GM12878 (cell line): Measurements from ENCODE around the gene UTP14C. TPM values are rescaled to one million over a fixed set of nuclear protein-coding genes. Genes with fewer than 3 reads are reported as not detected.

Experiments
- ATAC-seq: fragments of 200-7000 bp; cut with Tn5 transposase; 3 replicates; pipeline ENCODE4 v1.9.1; 2020; ENCODE audit warnings: mild to moderate bottlenecking, moderate library complexity
- Bru-seq: library from RNA; stranded (reverse); fragments of 400-500 nt; gene quantifications from one replicate; lab custom pipeline; 2021; lab: Mats Ljungman, UMichigan
- BruChase-seq, 2 experiments: library from RNA; stranded (reverse); fragments of 400-500 nt; gene quantifications; one replicate each; lab custom pipeline; 2021; lab: Mats Ljungman, UMichigan
- BruUV-seq: library from RNA; stranded (reverse); fragments of 400-500 nt; replicated peaks from 2 replicates; lab custom pipeline; 2021; lab: Mats Ljungman, UMichigan
- CTCF ChIA-PET: fragments of 300-600 bp; sonication (Branson Sonifier 250); formaldehyde crosslinking; extraction: SDS; loops from one replicate; lab custom pipeline; 2021; ENCODE audit warnings: inconsistent platforms; lab: Yijun Ruan, JAX
- POLR2A ChIA-PET: fragments of 350-600 bp; formaldehyde crosslinking; extraction: SDS; loops from one replicate; lab custom pipeline; 2021; ENCODE audit warnings: inconsistent platforms; lab: Charles Lee
- RAD21 ChIA-PET: fragments of 300-600 bp; sonication (Branson Sonifier 250); formaldehyde crosslinking; loops from one replicate; lab custom pipeline; 2023; ENCODE audit warnings: antibody characterized with exemption; ENCODE audit not compliant: unreplicated experiment; lab: Charles Lee
- SMC1A ChIA-PET: fragments of 300-600 bp; sonication (Branson Sonifier 250); formaldehyde crosslinking; loops from one replicate; lab custom pipeline; 2023; ENCODE audit not compliant: unreplicated experiment, uncharacterized antibody; lab: Charles Lee
- DNase-seq: peaks from one replicate; pipeline ENCODE4 v3.0.0-alpha.2; 2011; ENCODE audit warnings: low read depth, low spot score
- FAIRE-seq: peaks from 3 replicates; lab custom pipeline; 2011; peaks lifted over from hg19 to GRCh38; lab: Jason Lieb, UNC
- H2AFZ ChIP-seq: 2 replicates; pipeline ENCODE4 v1.6.0; 2011; ENCODE audit warnings: low read depth, low read length, control low read depth; ENCODE audit not compliant: control insufficient read depth
- H3K27ac ChIP-seq: 2 replicates; pipeline ENCODE4 v1.5.1; 2011; ENCODE audit warnings: control low read depth; ENCODE audit not compliant: control insufficient read depth, insufficient read depth
- H3K27me3 ChIP-seq, 2 experiments: replicated peaks in 1 of 2; 2 replicates each; pipeline versions ENCODE4 v1.6.0 to v1.6.1; 2011; ENCODE audit warnings: low read length in 1 of 2; ENCODE audit not compliant: control insufficient read depth in 2 of 2, insufficient read depth in 2 of 2
- H3K36me3 ChIP-seq, 2 experiments: 2 replicates each; pipeline ENCODE4 v1.5.1; 2011; ENCODE audit warnings: low read length in 1 of 2; ENCODE audit not compliant: control insufficient read depth in 2 of 2, insufficient read depth in 2 of 2
- H3K4me1 ChIP-seq: 2 replicates; pipeline ENCODE4 v1.6.1; 2011; ENCODE audit warnings: mild to moderate bottlenecking, low read length, moderate library complexity, mixed read lengths; ENCODE audit not compliant: control insufficient read depth, insufficient read depth
- H3K4me2 ChIP-seq: 2 replicates; pipeline ENCODE4 v1.6.0; 2011; ENCODE audit warnings: control low read depth; ENCODE audit not compliant: control insufficient read depth, insufficient read depth
- H3K4me3 ChIP-seq: fragments of 200-600 bp; sonication (generic); 2 replicates; pipeline ENCODE4 v1.5.1; 2016
- H3K79me2 ChIP-seq: 2 replicates; pipeline ENCODE4 v1.6.0; 2011; ENCODE audit warnings: low read length; ENCODE audit not compliant: control insufficient read depth, insufficient read depth
- H3K9ac ChIP-seq: 2 replicates; pipeline ENCODE4 v1.8.0; 2011; ENCODE audit warnings: low read length, control low read depth, mixed read lengths; ENCODE audit not compliant: control insufficient read depth, insufficient read depth
- H3K9me3 ChIP-seq: replicated peaks from 3 replicates; pipeline ENCODE4 v1.5.1; 2011; ENCODE audit warnings: mild to moderate bottlenecking, low read length; ENCODE audit not compliant: control insufficient read depth, insufficient read depth
- H4K20me1 ChIP-seq: 2 replicates; pipeline ENCODE4 v1.6.0; 2011; ENCODE audit not compliant: control insufficient read depth, insufficient read depth
- ATF7 ChIP-seq: fragments of 450-650 bp; IDR thresholded peaks from 2 replicates; pipeline ENCODE4 v1.6.1; 2016; ENCODE audit warnings: low read depth, mild to moderate bottlenecking
- BACH1 ChIP-seq: fragments of 450-650 bp; IDR thresholded peaks from 2 replicates; pipeline ENCODE4 v1.6.1; 2017; ENCODE audit warnings: mild to moderate bottlenecking, borderline replicate concordance
- BCL11A ChIP-seq: IDR thresholded peaks from 2 replicates; pipeline ENCODE4 v1.6.1; 2011; ENCODE audit warnings: low read depth, low read length
- CBX5 ChIP-seq: sonication (generic); IDR thresholded peaks from 2 replicates; pipeline ENCODE4 v1.6.1; 2016; ENCODE audit warnings: low read depth, moderate library complexity, mild to moderate bottlenecking, inconsistent platforms
- MAX ChIP-seq: IDR thresholded peaks from 2 replicates; pipeline ENCODE4 v1.6.1; 2012; ENCODE audit warnings: low read depth, low read length, improper control_type of control experiment
- NFXL1 ChIP-seq: fragments of 450-650 bp; IDR thresholded peaks from 2 replicates; pipeline ENCODE4 v1.6.1; 2017; ENCODE audit warnings: antibody characterized with exemption, mild to moderate bottlenecking, borderline replicate concordance
- POU2F2 ChIP-seq: IDR thresholded peaks from 3 replicates; pipeline ENCODE4 v1.6.1; 2011; ENCODE audit warnings: low read depth, mild to moderate bottlenecking, low read length, borderline replicate concordance
- RBBP5 ChIP-seq: fragments of 200-600 bp; sonication (generic); conservative IDR thresholded peaks from 2 replicates; pipeline ENCODE4 v1.6.1; 2016
- SMAD5 ChIP-seq: IDR thresholded peaks from 2 replicates; pipeline ENCODE4 v1.6.1; 2016; ENCODE audit warnings: antibody characterized with exemption, low read depth
- SP1 ChIP-seq: IDR thresholded peaks from one replicate; pipeline ENCODE4 v1.6.1; 2011; ENCODE audit warnings: low read depth, low read length
- SREBF1 ChIP-seq: IDR thresholded peaks from 2 replicates; pipeline ENCODE4 v1.6.1; 2012; ENCODE audit warnings: mild to moderate bottlenecking, low read length
- TAF1 ChIP-seq: IDR thresholded peaks from 2 replicates; pipeline ENCODE4 v1.6.1; 2011; ENCODE audit warnings: mild to moderate bottlenecking, low read depth, low read length, borderline replicate concordance
- YBX1 ChIP-seq: fragments of 450-650 bp; IDR thresholded peaks from 2 replicates; pipeline ENCODE4 v1.6.1; 2016; ENCODE audit warnings: antibody characterized with exemption
- ZNF384 ChIP-seq: IDR thresholded peaks from 2 replicates; pipeline ENCODE4 v1.6.1; 2012; ENCODE audit warnings: low read depth, mild to moderate bottlenecking, low read length, improper control_type of control experiment, borderline replicate concordance
- WGBS: methylation state at CpG from one replicate; pipeline ENCODE4 v1.1.6; 2016; ENCODE audit warnings: low lambda C conversion rate; ENCODE audit not compliant: insufficient replicate concordance, insufficient coverage; ENCODE audit errors: missing lambda C conversion rate; 5-methylcytosine and 5-hydroxymethylcytosine counted together
- in situ Hi-C: fragments of 300-500 bp; cut with MboI; formaldehyde crosslinking; loops from 9 replicates; pipeline ENCODE4 v1.14.3; 2018; ENCODE audit warnings: mixed read lengths
- intact Hi-C: fragments of 100-400 bp; cut with micrococcal nuclease; formaldehyde crosslinking; loops from one replicate; pipeline ENCODE4 v1.14.2; 2022; ENCODE audit not compliant: unreplicated experiment
- long read RNA-seq, 2 experiments: library from polyadenylated mRNA; unstranded; transcript quantifications; one replicate each; pipeline ENCODE4 v2.0.0, GENCODE V29; 2019 to 2020
- polyA minus RNA-seq, 3 experiments: library from RNA; depleted of rRNA, polyadenylated mRNA; stranded (reverse); fragments of >200 nt; gene quantifications; 2 replicates each; pipeline ENCODE4 v1.2.3, GENCODE V29; 2011
- polyA plus RNA-seq, 11 experiments: library from polyadenylated mRNA; depleted of rRNA in 4 of 11; unstranded in 6 of 11; stranded (reverse) in 5 of 11; fragments of >200 nt; fragmentation: Nextera tagmentation in 4 of 11; fragmentation: Illumina TruSeq in 1 of 11; extraction: Ambion mirVana in 4 of 11; extraction: Trizol in 1 of 11; gene quantifications; 1 replicate in 1 of 11; 2 replicates in 10 of 11; pipeline versions ENCODE4 v1.2.1 to v1.2.3, GENCODE V29; 2011 to 2016; ENCODE audit warnings: inconsistent platforms in 2 of 11, missing spikeins in 2 of 11, low read depth in 1 of 11
- total RNA-seq, 4 experiments: library from RNA; depleted of rRNA in 3 of 4; stranded (reverse); fragments of >200 nt in 3 of 4; fragmentation: Illumina TruSeq in 1 of 4; extraction: Trizol in 1 of 4; gene quantifications; 2 replicates each; pipeline versions ENCODE4 v1.2.1 to v1.2.3, GENCODE V29; 2013 to 2021
- TF ChIP-seq, protein P1 (sequence below): fragments of 450-650 bp; IDR thresholded peaks from 2 replicates; pipeline ENCODE4 v1.6.1; 2017; ENCODE audit warnings: antibody characterized with exemption, mild to moderate bottlenecking, moderate library complexity
- TF ChIP-seq, protein P2 (sequence below): fragments of 450-650 bp; IDR thresholded peaks from 2 replicates; pipeline ENCODE4 v1.6.1; 2017; ENCODE audit warnings: mild to moderate bottlenecking

Gene UTP14C
- 17.2 and 18.1 TPM in 2 replicates for total RNA-seq (2013; cell fraction: nucleolus; rRNA removed)
- 5.7 and 6.9 TPM in 2 replicates for total RNA-seq (2014; rRNA removed)
- total RNA-seq (2014; rRNA removed; fragmentation: Illumina TruSeq; extraction: Trizol) = 9.9 and 10.1 TPM in 2 replicates
- total RNA-seq (2021) = 5.7 and 6.5 TPM in 2 replicates
- 3.1 TPM for polyA plus RNA-seq (2011; ENCODE audit: low read depth)
- 10.2 and 13.9 TPM in 2 replicates for polyA plus RNA-seq (2011; rRNA removed)
- polyA plus RNA-seq (2011; cell fraction: cytosol; rRNA removed) = 4.7 and 5.0 TPM in 2 replicates
- polyA plus RNA-seq (2011; cell fraction: nucleus; rRNA removed) = 5.4 and 6.5 TPM in 2 replicates
- 4.0 and 4.7 TPM in 2 replicates for polyA plus RNA-seq (2012)
- 11.2 and 11.6 TPM in 2 replicates for polyA plus RNA-seq (2014; fragmentation: Illumina TruSeq; extraction: Trizol)
- 1 to 10 TPM; 3.4 to 3.6 TPM for polyA plus RNA-seq (2014; fragmentation: Nextera tagmentation; extraction: Ambion mirVana)
- 5.6 and 6.3 TPM in 2 replicates for polyA plus RNA-seq (2014; rRNA removed)
- polyA plus RNA-seq (2016; fragmentation: Nextera tagmentation; extraction: Ambion mirVana) = 1 to 10 TPM; 3.6 to 4.1 TPM
- polyA minus RNA-seq (2011; rRNA and poly(A)+ RNA removed) = 6.9 and 9.1 TPM in 2 replicates
- 3.6 and 4.2 TPM in 2 replicates for polyA minus RNA-seq (2011; cell fraction: cytosol; rRNA and poly(A)+ RNA removed)
- polyA minus RNA-seq (2011; cell fraction: nucleus; rRNA and poly(A)+ RNA removed) = 2.8 and 5.3 TPM in 2 replicates
- percentile 79 among the genes with signal in this experiment for Bru-seq, nascent RNA
- BruChase-seq, experiment 1, labeled RNA remaining after a 6-hour chase = percentile 93 among the genes with signal in this experiment
- BruChase-seq, experiment 2, labeled RNA remaining after a 2-hour chase = percentile 96 among the genes with signal in this experiment
- long read RNA-seq, experiment 1 = 0 reads
- long read RNA-seq, experiment 2, full-length matches to known transcripts = 5 of 6 reads
- long read RNA-seq, experiment 2, partial matches to known transcripts = 0 of 6 reads
- long read RNA-seq, experiment 2, other reads (novel, unspliced or antisense) = 1 of 6 reads

DNA sequence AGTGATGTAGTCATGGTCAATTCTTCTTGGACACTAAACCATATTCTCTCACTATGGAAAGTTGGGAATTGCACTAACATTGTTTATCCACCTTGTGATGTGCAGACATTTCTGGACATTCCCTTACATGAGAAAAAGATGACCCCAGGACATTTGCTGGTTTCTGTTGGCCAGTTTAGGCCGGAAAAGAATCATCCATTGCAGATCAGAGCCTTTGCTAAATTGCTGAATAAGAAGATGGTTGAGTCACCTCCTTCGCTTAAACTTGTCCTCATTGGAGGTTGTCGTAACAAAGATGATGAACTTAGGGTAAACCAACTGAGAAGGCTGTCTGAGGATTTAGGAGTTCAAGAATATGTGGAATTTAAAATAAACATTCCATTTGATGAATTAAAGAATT is at the start of gene UTP14C:
UTP14C (plus strand) TSS at position 211 of the 400 bp plus-strand sequence. CDS start 4,114 bp downstream, outside the sequence.
- DNase-seq (no peak), FAIRE-seq (no peak), ATAC-seq (no peak)
- Histone ChIP-seq H2AFZ (no peak within 1 kb of the TSS), H3K4me1 (no peaks in the 10 kb centered on the region), H3K4me2 (no peak within 1 kb of the TSS), H3K27me3 (no peaks in the 10 kb centered on the region), H3K79me2 (no peaks in the 10 kb centered on the region), H3K9ac (no peak within 1 kb of the TSS), H3K4me3 (no peak within 1 kb of the TSS), H3K9me3 (no peaks in the 10 kb centered on the region), H3K36me3 (peaks cover 3 to 8% of the 10 kb centered on the region in 2 experiments; a peak in 3 of 4 replicates), H4K20me1 (no peaks in the 10 kb centered on the region), H3K27ac (no peak within 1 kb of the TSS)
- intact Hi-C loops (no loop called here), in situ Hi-C loops (no loop called here)
- ChIA-PET POLR2A (no interaction called here), SMC1A (interaction anchor here (0.7 kb wide), 1 partner anchor 959 kb away, joined by 3 read pairs; no protein-coding TSS in a partner anchor), CTCF (interaction anchor here (0.5 to 0.9 kb wide), 3 partner anchors 12 to 407 kb away, joined by 3 read pairs; no protein-coding TSS in a partner anchor), RAD21 (no interaction called here)
- WGBS = 79% methylated on average over 3 of the region's 3 CpGs
- no TSS peak for BruUV-seq
- TF ChIP-seq CBX5 = no peak
- TF ChIP-seq SP1 = no peak
- no peak for TF ChIP-seq YBX1
- TF ChIP-seq ZNF384 = no peak
- TF ChIP-seq, protein P1, sequence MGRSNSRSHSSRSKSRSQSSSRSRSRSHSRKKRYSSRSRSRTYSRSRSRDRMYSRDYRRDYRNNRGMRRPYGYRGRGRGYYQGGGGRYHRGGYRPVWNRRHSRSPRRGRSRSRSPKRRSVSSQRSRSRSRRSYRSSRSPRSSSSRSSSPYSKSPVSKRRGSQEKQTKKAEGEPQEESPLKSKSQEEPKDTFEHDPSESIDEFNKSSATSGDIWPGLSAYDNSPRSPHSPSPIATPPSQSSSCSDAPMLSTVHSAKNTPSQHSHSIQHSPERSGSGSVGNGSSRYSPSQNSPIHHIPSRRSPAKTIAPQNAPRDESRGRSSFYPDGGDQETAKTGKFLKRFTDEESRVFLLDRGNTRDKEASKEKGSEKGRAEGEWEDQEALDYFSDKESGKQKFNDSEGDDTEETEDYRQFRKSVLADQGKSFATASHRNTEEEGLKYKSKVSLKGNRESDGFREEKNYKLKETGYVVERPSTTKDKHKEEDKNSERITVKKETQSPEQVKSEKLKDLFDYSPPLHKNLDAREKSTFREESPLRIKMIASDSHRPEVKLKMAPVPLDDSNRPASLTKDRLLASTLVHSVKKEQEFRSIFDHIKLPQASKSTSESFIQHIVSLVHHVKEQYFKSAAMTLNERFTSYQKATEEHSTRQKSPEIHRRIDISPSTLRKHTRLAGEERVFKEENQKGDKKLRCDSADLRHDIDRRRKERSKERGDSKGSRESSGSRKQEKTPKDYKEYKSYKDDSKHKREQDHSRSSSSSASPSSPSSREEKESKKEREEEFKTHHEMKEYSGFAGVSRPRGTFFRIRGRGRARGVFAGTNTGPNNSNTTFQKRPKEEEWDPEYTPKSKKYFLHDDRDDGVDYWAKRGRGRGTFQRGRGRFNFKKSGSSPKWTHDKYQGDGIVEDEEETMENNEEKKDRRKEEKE = no peak
- TF ChIP-seq BCL11A = no peak
- no peak for TF ChIP-seq RBBP5
- TF ChIP-seq, protein P2, sequence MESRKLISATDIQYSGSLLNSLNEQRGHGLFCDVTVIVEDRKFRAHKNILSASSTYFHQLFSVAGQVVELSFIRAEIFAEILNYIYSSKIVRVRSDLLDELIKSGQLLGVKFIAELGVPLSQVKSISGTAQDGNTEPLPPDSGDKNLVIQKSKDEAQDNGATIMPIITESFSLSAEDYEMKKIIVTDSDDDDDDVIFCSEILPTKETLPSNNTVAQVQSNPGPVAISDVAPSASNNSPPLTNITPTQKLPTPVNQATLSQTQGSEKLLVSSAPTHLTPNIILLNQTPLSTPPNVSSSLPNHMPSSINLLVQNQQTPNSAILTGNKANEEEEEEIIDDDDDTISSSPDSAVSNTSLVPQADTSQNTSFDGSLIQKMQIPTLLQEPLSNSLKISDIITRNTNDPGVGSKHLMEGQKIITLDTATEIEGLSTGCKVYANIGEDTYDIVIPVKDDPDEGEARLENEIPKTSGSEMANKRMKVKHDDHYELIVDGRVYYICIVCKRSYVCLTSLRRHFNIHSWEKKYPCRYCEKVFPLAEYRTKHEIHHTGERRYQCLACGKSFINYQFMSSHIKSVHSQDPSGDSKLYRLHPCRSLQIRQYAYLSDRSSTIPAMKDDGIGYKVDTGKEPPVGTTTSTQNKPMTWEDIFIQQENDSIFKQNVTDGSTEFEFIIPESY = no peak
- TF ChIP-seq BACH1 = no peak
- no peak for TF ChIP-seq ATF7
- TF ChIP-seq MAX = no peak
- TF ChIP-seq NFXL1 = no peak
- TF ChIP-seq TAF1 = no peak
- TF ChIP-seq POU2F2 = no peak
- TF ChIP-seq SMAD5 = no peak
- no peak for TF ChIP-seq SREBF1
